NCI-H1105 (cell line): ENCODE results near the gene BCAP31.
"Not testable (repeated sequence)": the region's sequence is repeated elsewhere in the genome, so short reads cannot be mapped to it uniquely, and the experiment has no call there.

Experiments
- DNase-seq: peaks from one replicate; lab custom pipeline; 2025; lab: John Stamatoyannopoulos, UW

The BCAP31 gene

GRCh38 chrX:153708415-153708814 lies 15.8 kb downstream of the BCAP31 start:
- DNase-seq, result no peak

- no peak for DNase-seq
Measured at GRCh38 chrX:153707406-153707805, 16.8 kb downstream of the BCAP31 start.

GRCh38 chrX:153706799-153707198 lies 17.4 kb downstream of the BCAP31 start:
- no peak for DNase-seq

- not testable (repeated sequence) for DNase-seq
Measured at GRCh38 chrX:153705403-153706060, 18.7 kb downstream of the BCAP31 start.

GRCh38 chrX:153704631-153705402 lies 19.4 kb downstream of the BCAP31 start:
- DNase-seq, result not testable (repeated sequence)

- DNase-seq, result no peak
Measured at GRCh38 chrX:153704021-153704526, 20.1 kb downstream of the BCAP31 start.

- DNase-seq, result no peak
Measured at GRCh38 chrX:153703036-153703370, 21.2 kb downstream of the BCAP31 start.

GRCh38 chrX:153702336-153703035 lies 21.7 kb downstream of the BCAP31 start:
- no peak for DNase-seq

GRCh38 chrX:153701706-153702105 lies 22.5 kb downstream of the BCAP31 start:
- DNase-seq, result no peak

- DNase-seq, result no peak
Measured at GRCh38 chrX:153700967-153701366, 23.2 kb downstream of the BCAP31 start.

- DNase-seq, result no peak
Measured at GRCh38 chrX:153700376-153700945, 23.7 kb downstream of the BCAP31 start.

GRCh38 chrX:153699784-153700371 lies 24.3 kb downstream of the BCAP31 start:
- DNase-seq, result not testable (repeated sequence)

GRCh38 chrX:153699210-153699783 lies 24.9 kb downstream of the BCAP31 start:
- not testable (repeated sequence) for DNase-seq

- DNase-seq, result no peak
Measured at GRCh38 chrX:153697924-153698865, 26.0 kb downstream of the BCAP31 start.

GRCh38 chrX:153696986-153697722 lies 27.0 kb downstream of the BCAP31 start:
- DNase-seq, result not testable (repeated sequence)

- not testable (repeated sequence) for DNase-seq
Measured at GRCh38 chrX:153696538-153696937, 27.6 kb downstream of the BCAP31 start.

GRCh38 chrX:153696100-153696499 lies 28.1 kb downstream of the BCAP31 start:
- no peak for DNase-seq

- no peak for DNase-seq
Measured at GRCh38 chrX:153694687-153695270, 29.4 kb downstream of the BCAP31 start.

GRCh38 chrX:153694256-153694655 lies 29.9 kb downstream of the BCAP31 start:
- DNase-seq, result not testable (repeated sequence)
